HEK293 (cell line): ENCODE data around the gene RASGRP1.

Experiments
- MEIS1 ChIP-seq: sonication (generic); formaldehyde crosslinking; IDR thresholded peaks from 2 replicates; pipeline ENCODE4 v1.8.1; 2022; ENCODE audit warnings: missing genetic modification reagents, mild to moderate bottlenecking, borderline replicate concordance
- REPIN1 ChIP-seq: fragments of 450-650 bp; formaldehyde crosslinking; IDR thresholded peaks from 2 replicates; pipeline ENCODE4 v1.5.1; 2017; ENCODE audit warnings: missing biosample characterization, missing genetic modification characterization, low read depth
- ZNF274 ChIP-seq, 2 experiments: fragments of 200-500 bp in 1 of 2; fragments of 450-650 bp in 1 of 2; sonication (Bioruptor generic) in 1 of 2; formaldehyde crosslinking in 1 of 2; IDR thresholded peaks; 2 replicates each; pipeline versions ENCODE4 v1.5.1 to v1.6.1; 2014 to 2016; ENCODE audit warnings: borderline replicate concordance in 1 of 2, inconsistent platforms in 1 of 2, low read length in 1 of 2, missing biosample characterization in 1 of 2, missing genetic modification characterization in 1 of 2
- ZNF521 ChIP-seq: fragments of 450-650 bp; formaldehyde crosslinking; IDR thresholded peaks from 2 replicates; pipeline ENCODE4 v1.5.1; 2017; ENCODE audit warnings: missing biosample characterization, mild to moderate bottlenecking, missing genetic modification characterization
- ZNF747 ChIP-seq: fragments of 450-650 bp; formaldehyde crosslinking; IDR thresholded peaks from 2 replicates; pipeline ENCODE4 v1.5.1; 2016; ENCODE audit warnings: missing biosample characterization, missing genetic modification characterization
- TF ChIP-seq, protein P1 (sequence below): fragments of 450-650 bp; formaldehyde crosslinking; IDR thresholded peaks from 2 replicates; pipeline ENCODE4 v1.5.1; 2016; ENCODE audit warnings: missing biosample characterization, missing genetic modification characterization
- TF ChIP-seq, protein P2 (sequence below): fragments of 450-650 bp; formaldehyde crosslinking; IDR thresholded peaks from 2 replicates; pipeline ENCODE4 v1.5.1; 2016; ENCODE audit warnings: missing biosample characterization, missing genetic modification characterization

DNA sequence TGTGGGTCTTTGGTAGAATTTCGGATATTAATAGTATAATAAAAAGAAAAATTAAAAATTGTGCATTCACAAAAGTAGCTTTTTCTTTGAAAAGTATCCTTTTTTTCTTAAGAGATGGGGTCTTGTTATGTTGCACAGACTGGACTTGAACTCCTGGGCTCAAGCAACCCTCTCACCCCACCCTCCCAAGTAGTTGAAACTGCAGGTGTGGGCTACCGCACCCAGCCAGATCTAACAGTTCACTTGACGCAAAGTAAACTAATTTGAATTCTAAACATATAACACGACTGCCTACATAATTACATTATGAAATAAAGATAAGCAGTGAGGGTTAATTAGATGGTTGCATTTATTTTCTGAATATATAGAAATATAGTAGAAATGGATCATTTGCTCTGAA lies 99.9 kb downstream of the RASGRP1 start:
- TF ChIP-seq MEIS1 (CRISPR knock-in tag) (no peak), ZNF274 (IDR thresholded peaks at IDR 0.05; ENCODE audit: low read length) (no peak), ZNF274 (tag by site-specific recombination; IDR thresholded peaks at IDR 0.05; ENCODE audit: borderline replicate concordance) (no peak), ZNF747 (tag by site-specific recombination) (no peak), REPIN1 (tag by site-specific recombination) (no peak), ZNF521 (tag by site-specific recombination) (no peak)
- TF ChIP-seq, protein P1, sequence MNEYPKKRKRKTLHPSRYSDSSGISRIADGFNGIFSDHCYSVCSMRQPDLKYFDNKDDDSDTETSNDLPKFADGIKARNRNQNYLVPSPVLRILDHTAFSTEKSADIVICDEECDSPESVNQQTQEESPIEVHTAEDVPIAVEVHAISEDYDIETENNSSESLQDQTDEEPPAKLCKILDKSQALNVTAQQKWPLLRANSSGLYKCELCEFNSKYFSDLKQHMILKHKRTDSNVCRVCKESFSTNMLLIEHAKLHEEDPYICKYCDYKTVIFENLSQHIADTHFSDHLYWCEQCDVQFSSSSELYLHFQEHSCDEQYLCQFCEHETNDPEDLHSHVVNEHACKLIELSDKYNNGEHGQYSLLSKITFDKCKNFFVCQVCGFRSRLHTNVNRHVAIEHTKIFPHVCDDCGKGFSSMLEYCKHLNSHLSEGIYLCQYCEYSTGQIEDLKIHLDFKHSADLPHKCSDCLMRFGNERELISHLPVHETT (tag by site-specific recombination) = no peak
- TF ChIP-seq, protein P2, sequence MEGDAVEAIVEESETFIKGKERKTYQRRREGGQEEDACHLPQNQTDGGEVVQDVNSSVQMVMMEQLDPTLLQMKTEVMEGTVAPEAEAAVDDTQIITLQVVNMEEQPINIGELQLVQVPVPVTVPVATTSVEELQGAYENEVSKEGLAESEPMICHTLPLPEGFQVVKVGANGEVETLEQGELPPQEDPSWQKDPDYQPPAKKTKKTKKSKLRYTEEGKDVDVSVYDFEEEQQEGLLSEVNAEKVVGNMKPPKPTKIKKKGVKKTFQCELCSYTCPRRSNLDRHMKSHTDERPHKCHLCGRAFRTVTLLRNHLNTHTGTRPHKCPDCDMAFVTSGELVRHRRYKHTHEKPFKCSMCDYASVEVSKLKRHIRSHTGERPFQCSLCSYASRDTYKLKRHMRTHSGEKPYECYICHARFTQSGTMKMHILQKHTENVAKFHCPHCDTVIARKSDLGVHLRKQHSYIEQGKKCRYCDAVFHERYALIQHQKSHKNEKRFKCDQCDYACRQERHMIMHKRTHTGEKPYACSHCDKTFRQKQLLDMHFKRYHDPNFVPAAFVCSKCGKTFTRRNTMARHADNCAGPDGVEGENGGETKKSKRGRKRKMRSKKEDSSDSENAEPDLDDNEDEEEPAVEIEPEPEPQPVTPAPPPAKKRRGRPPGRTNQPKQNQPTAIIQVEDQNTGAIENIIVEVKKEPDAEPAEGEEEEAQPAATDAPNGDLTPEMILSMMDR (tag by site-specific recombination) = no peak
